Thoracic aorta (tissue), 2 donors: ENCODE measurements around the gene NR2C2AP. TPM values are rescaled to one million over a fixed set of nuclear protein-coding genes. Genes with fewer than 3 reads are reported as not detected.

Experiments
- ATAC-seq: fragments of 150-250 bp; one replicate; pipeline ENCODE4 v1.8.0; 2017; ENCODE audit warnings: low read depth; ENCODE audit not compliant: insufficient number of reproducible peaks, low FRiP score
- DNase-seq: peaks from one replicate; pipeline ENCODE4 v3.0.0-alpha.2; 2020; ENCODE audit warnings: low spot score
- H3K27ac ChIP-seq, 2 donors: fragments of 200-600 bp; sonication (generic); 1 replicate in 1 of 2; 2 replicates in 1 of 2; pipeline ENCODE4 v1.5.1; 2016; ENCODE audit warnings: mild to moderate bottlenecking in 2 of 2, moderate library complexity in 2 of 2
- H3K27me3 ChIP-seq: fragments of 200-600 bp; sonication (generic); replicated peaks from 2 replicates; pipeline ENCODE4 v1.6.0; 2016; ENCODE audit warnings: mild to moderate bottlenecking; ENCODE audit not compliant: insufficient read depth
- H3K36me3 ChIP-seq: fragments of 200-600 bp; sonication (generic); one replicate; pipeline ENCODE4 v1.5.1; 2016
- H3K4me1 ChIP-seq, 2 donors: fragments of 200-600 bp; sonication (generic); 1 replicate in 1 of 2; 2 replicates in 1 of 2; pipeline versions ENCODE4 v1.5.1 to v1.6.0; 2016; ENCODE audit warnings: low read depth in 2 of 2, mild to moderate bottlenecking in 1 of 2; ENCODE audit not compliant: control insufficient read depth in 1 of 2
- H3K4me3 ChIP-seq: fragments of 200-600 bp; sonication (generic); 2 replicates; pipeline ENCODE4 v1.5.1; 2016; ENCODE audit warnings: mild to moderate bottlenecking
- H3K9me3 ChIP-seq: fragments of 200-600 bp; sonication (generic); 2 replicates; pipeline ENCODE4 v1.5.1; 2016
- CTCF ChIP-seq: fragments of 200-600 bp; sonication (generic); IDR thresholded peaks from one replicate; pipeline ENCODE4 v1.5.1; 2019; ENCODE audit warnings: antibody characterized with exemption
- total RNA-seq, 2 donors: library from RNA; depleted of rRNA; stranded (reverse); fragments of >200 nt; gene quantifications; one replicate each; pipeline versions ENCODE4 v1.1.0 to v1.2.3, GENCODE V29; 2016

The NR2C2AP gene
- total RNA-seq, 2 donors from 2014 or later = 6.5 to 17.9 TPM

DNA sequence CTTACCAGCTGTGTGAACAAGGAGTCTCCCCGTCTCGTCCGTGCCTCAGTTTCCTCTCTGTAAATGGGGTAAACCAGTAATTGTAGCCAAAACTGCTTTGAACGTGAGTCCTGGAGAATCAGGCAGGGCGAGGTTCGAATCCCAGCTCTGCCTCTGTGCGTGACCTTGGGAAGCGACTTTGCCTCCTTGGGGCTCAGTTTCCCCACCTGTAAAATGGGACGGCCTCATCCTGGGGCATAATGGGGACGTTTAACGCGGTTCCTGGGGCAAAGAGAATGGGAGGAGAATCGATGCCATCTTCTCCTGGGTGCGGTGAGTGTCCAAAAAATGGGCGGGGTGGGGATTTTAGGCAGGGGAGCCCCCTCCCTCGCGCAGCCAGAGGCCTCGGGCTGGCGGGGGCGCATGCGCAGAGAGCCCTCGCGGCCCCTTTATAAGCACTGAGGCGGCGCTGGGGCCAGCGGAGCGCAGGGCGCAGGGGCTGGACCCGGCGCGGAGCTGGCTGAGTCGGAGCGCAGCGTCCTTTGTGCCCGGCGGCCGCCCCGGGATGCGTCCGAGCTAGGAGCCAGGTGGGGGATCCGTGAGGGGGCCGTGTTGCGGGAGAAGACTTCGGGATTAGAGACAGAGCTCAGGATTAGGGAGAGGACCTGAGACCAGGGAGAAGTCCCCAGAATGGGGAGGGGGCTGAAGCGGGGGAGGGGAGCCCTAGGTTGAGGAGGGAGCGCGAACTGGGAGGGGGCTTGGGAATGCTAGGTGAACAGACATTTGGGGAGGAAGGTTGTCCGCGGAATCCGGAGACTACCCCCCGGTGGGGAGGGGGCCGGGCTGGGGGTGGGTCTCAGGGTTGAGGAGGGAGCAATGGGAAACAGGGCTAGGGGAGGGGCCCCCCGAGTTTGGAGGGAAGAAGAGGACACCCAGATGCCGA is 8.5 kb upstream of the NR2C2AP start, which contains the start of gene NCAN:
Gene NCAN (plus strand): TSS at position 460 of the 922 bp plus-strand sequence. CDS start 4,996 bp downstream, outside the sequence.
- no peak for DNase-seq
- Histone ChIP-seq H3K9me3 (no peaks in the 10 kb centered on the region), H3K27me3 (peaks cover 5% of the 10 kb centered on the region), H3K27ac (no peak within 1 kb of the TSS), H3K4me1 (no peaks in the 10 kb centered on the region), H3K36me3 (no peaks in the 10 kb centered on the region), H3K4me3 (no peak within 1 kb of the TSS)
- ATAC-seq = no peak
- TF ChIP-seq CTCF = no peak

DNA sequence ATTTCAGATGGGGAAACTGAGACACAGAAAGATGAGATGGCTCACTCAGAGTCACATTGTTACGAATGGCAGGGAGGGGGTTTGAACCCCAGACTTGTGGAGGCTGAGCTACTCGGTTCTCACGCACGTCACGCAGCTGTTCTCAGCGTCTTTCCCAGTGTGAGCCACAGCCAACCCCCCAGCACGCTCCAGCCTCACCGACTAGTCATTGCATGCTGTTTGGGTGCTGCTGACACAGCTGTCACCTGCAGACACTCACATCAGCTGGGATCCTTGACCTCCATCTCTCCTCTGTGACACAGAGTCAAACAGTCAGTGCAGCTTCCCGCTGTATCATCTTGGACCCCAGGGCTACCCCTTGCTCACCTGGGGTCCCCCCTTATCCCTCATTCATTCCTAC is 6.2 kb upstream of the NR2C2AP start:
- Histone ChIP-seq H3K27me3 (peaks cover 5% of the 10 kb centered on the region), H3K36me3 (no peaks in the 10 kb centered on the region), H3K9me3 (no peaks in the 10 kb centered on the region), H3K27ac (no peak overlapping the region), H3K4me3 (no peak overlapping the region), H3K4me1 (no peaks in the 10 kb centered on the region)
- TF ChIP-seq CTCF = no peak
- no peak for ATAC-seq
- DNase-seq = no peak

DNA sequence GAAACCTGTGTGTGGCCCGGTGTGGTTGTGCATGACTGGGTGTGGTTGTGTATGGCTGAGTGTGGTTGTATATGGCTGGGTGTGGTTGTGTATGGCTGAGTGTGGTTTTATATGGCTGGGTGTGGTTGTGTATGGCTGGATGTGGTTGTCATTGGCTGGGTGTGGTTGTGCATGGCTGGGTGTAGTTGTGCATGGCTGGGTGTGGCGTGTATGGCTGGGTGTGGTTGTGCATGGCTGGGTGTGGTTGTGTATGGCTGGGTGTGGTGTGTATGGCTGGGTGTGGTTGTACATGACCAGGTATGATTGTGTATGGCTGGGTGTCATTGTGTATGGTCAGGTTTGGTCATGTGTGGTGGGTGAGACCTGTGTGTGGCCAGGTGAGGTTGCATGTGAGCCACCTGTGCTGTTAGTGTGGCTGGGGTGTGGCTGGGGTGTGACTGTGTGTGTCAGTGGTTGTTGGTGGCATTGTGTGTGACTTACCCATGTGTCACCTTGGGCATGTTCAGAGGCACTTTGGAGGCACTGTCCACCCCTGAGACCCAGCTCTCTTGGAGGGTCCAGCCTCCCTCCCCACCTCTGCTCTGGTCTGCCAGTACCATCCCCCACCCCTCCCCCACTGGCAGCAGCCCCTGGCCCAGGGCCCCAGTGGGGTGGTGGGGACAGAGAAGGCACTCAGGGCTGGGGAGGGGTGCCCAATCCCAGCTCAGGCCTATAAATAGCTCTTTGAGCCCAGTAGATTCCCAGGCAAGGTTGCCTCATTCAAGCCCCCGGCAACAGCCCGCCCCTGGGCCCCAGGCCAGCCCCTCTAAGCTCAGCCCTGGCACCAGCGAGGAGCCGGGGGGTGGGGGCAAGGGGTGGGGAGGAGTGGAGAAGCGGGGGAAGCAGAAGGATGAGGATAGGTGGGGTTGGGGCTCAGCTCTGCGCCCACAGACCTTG is 4.7 kb upstream of the NR2C2AP start:
- no peak for TF ChIP-seq CTCF
- Histone ChIP-seq H3K4me3 (no peak overlapping the region), H3K9me3 (no peaks in the 10 kb centered on the region), H3K36me3 (no peaks in the 10 kb centered on the region), H3K27ac (no peak overlapping the region), H3K4me1 (peaks cover 0 to under 1% of the 10 kb centered on the region in 2 donors), H3K27me3 (peaks cover 5% of the 10 kb centered on the region)
- no peak for DNase-seq
- no peak for ATAC-seq

DNA sequence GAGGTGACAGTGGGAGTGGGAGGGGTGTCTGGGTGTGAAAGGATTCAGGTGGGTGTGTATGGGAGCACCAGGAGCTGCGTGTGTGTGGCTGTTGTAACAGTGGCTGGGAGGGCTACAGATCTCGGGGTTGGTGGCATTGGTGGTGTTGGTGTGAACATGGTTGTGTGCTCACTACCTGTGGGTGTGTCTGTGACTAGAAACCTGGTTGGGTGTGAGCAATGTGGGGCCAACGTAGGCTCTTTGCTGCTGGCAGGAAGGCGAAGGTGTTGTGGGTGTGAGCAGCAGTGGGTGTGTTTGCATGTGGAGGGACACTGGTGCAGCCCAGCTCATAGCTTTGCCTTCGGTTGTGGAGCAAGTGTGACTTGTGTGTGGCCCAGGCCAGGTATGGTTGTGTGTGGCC is 3.7 kb upstream of the NR2C2AP start:
- Histone ChIP-seq H3K9me3 (no peaks in the 10 kb centered on the region), H3K4me1 (peaks cover 0 to 9% of the 10 kb centered on the region in 2 donors), H3K4me3 (no peak overlapping the region), H3K36me3 (no peaks in the 10 kb centered on the region), H3K27me3 (no peaks in the 10 kb centered on the region), H3K27ac (no peak overlapping the region)
- DNase-seq (no peak), ATAC-seq (no peak)
- TF ChIP-seq CTCF = no peak
